K562 (cell line): ENCODE results near the gene CCDC136. TPM values are rescaled to one million over a fixed set of nuclear protein-coding genes. Genes with fewer than 3 reads are reported as not detected.

Source experiments
- BHLHE40 ChIP-seq: IDR thresholded peaks from 2 replicates; pipeline ENCODE4 v1.6.1; 2011; ENCODE audit warnings: low read length, improper control_type of control experiment
- E2F5 ChIP-seq: sonication (generic); formaldehyde crosslinking; IDR thresholded peaks from 2 replicates; pipeline ENCODE4 v1.8.0; 2022; ENCODE audit warnings: mild to moderate bottlenecking, missing genetic modification reagents
- E2F6 ChIP-seq, 2 experiments: IDR thresholded peaks; 2 replicates each; pipeline ENCODE4 v1.6.1; 2011; ENCODE audit warnings: borderline replicate concordance in 1 of 2, control low read depth in 1 of 2, low read depth in 1 of 2, low read length in 1 of 2, mild to moderate bottlenecking in 1 of 2, mixed read lengths in 1 of 2, moderate library complexity in 1 of 2; ENCODE audit not compliant: insufficient read depth in 1 of 2, insufficient read length in 1 of 2, poor library complexity in 1 of 2, severe bottlenecking in 1 of 2; ENCODE audit errors: extremely low read depth in 1 of 2
- FOXA1 ChIP-seq: fragments of 450-650 bp; IDR thresholded peaks from 2 replicates; pipeline ENCODE4 v1.6.1; 2016; ENCODE audit warnings: mild to moderate bottlenecking, borderline replicate concordance
- GABPA ChIP-seq: fragments of 200-800 bp; sonication (Bioruptor generic); conservative IDR thresholded peaks from 2 replicates; pipeline ENCODE4 v1.6.1; 2016; ENCODE audit warnings: low read depth, missing genetic modification characterization, missing compliant biosample characterization
- GATA2 ChIP-seq: sonication (generic); formaldehyde crosslinking; IDR thresholded peaks from 2 replicates; pipeline ENCODE4 v1.4.0; 2020; ENCODE audit warnings: mild to moderate bottlenecking, missing genetic modification reagents
- HCFC1 ChIP-seq: IDR thresholded peaks from 2 replicates; pipeline ENCODE4 v1.6.1; 2012; ENCODE audit warnings: low read depth, low read length, improper control_type of control experiment
- HDAC1 ChIP-seq, 2 experiments: fragments of 450-650 bp; IDR thresholded peaks; 2 replicates each; pipeline ENCODE4 v1.6.1; 2016 to 2017; ENCODE audit warnings: inconsistent platforms in 1 of 2, mild to moderate bottlenecking in 1 of 2, moderate library complexity in 1 of 2
- MIER1 ChIP-seq: fragments of 450-650 bp; IDR thresholded peaks from 2 replicates; pipeline ENCODE4 v1.6.1; 2016; ENCODE audit warnings: antibody characterized with exemption, mild to moderate bottlenecking, low read depth
- MLX ChIP-seq, 2 experiments: fragments of 450-650 bp in 1 of 2; sonication (generic) in 1 of 2; formaldehyde crosslinking; conservative IDR thresholded peaks; 2 replicates each; pipeline versions ENCODE4 v1.4.0 to v1.8.1; 2020 to 2022; ENCODE audit warnings: mild to moderate bottlenecking in 1 of 2, missing genetic modification reagents in 1 of 2
- NCOA6 ChIP-seq: fragments of 450-650 bp; IDR thresholded peaks from 2 replicates; pipeline ENCODE4 v1.6.1; 2017; ENCODE audit warnings: mild to moderate bottlenecking
- NFATC3 ChIP-seq: fragments of 450-650 bp; IDR thresholded peaks from 2 replicates; pipeline ENCODE4 v1.6.1; 2017; ENCODE audit warnings: mild to moderate bottlenecking
- NONO ChIP-seq, 2 experiments: fragments of 200-400 bp in 1 of 2; fragments of 450-650 bp in 1 of 2; formaldehyde crosslinking in 1 of 2; IDR thresholded peaks; 2 replicates each; pipeline ENCODE4 v1.6.1; 2017; ENCODE audit warnings: low read depth in 2 of 2, mild to moderate bottlenecking in 2 of 2, moderate library complexity in 2 of 2, low read length in 1 of 2
- RBBP5 ChIP-seq: fragments of 200-600 bp; sonication (generic); IDR thresholded peaks from 2 replicates; pipeline ENCODE4 v1.6.1; 2012; ENCODE audit warnings: borderline replicate concordance, mild to moderate bottlenecking, low read length, control low read depth, inconsistent platforms; ENCODE audit not compliant: insufficient read depth, poor library complexity, severe bottlenecking
- RBM39 ChIP-seq: fragments of 200-400 bp; formaldehyde crosslinking; optimal IDR thresholded peaks from 2 replicates; pipeline ENCODE3; 2018; ENCODE audit warnings: low read depth, low read length
- SMARCA4 ChIP-seq: fragments of 450-650 bp; IDR thresholded peaks from 2 replicates; pipeline ENCODE4 v1.6.1; 2016
- TCFL5 ChIP-seq: fragments of 250-450 bp; sonication (Bioruptor Pico); conservative IDR thresholded peaks from 2 replicates; pipeline ENCODE4 v1.6.1; 2021; ENCODE audit warnings: mild to moderate bottlenecking, moderate library complexity, matching md5 sums
- THAP12 ChIP-seq: fragments of 250-450 bp; sonication (Bioruptor Pico); IDR thresholded peaks from 2 replicates; pipeline ENCODE4 v1.9.0; 2021; ENCODE audit warnings: mild to moderate bottlenecking, inconsistent platforms
- TRIM28 ChIP-seq: fragments of 450-650 bp; IDR thresholded peaks from 2 replicates; pipeline ENCODE4 v1.6.1; 2017
- ZBTB7A ChIP-seq: IDR thresholded peaks from 2 replicates; pipeline ENCODE4 v1.6.1; 2011; ENCODE audit warnings: low read depth, mild to moderate bottlenecking, low read length, moderate library complexity, borderline replicate concordance; ENCODE audit not compliant: control insufficient read depth
- ZNF124 ChIP-seq: sonication (generic); formaldehyde crosslinking; IDR thresholded peaks from 2 replicates; pipeline ENCODE4 v1.8.1; 2022; ENCODE audit warnings: missing genetic modification reagents
- ZNF316 ChIP-seq: fragments of 450-650 bp; IDR thresholded peaks from 2 replicates; pipeline ENCODE4 v1.6.1; 2016
- ZNF766 ChIP-seq: fragments of 200-800 bp; sonication (Bioruptor generic); conservative IDR thresholded peaks from 2 replicates; pipeline ENCODE4 v1.6.1; 2016; ENCODE audit warnings: missing genetic modification characterization, missing compliant biosample characterization
- polyA plus RNA-seq, 8 experiments: library from polyadenylated mRNA; depleted of rRNA in 4 of 8; stranded (reverse) in 5 of 8; unstranded in 3 of 8; fragments of >200 nt; fragmentation: Nextera tagmentation in 2 of 8; fragmentation: Illumina TruSeq in 1 of 8; extraction: Ambion mirVana in 2 of 8; extraction: Trizol in 1 of 8; gene quantifications; 2 replicates each; pipeline versions ENCODE4 v1.2.1 to v1.2.3, GENCODE V29; 2011 to 2014; ENCODE audit warnings: inconsistent platforms in 1 of 8, missing spikeins in 1 of 8
- total RNA-seq, 7 experiments: library from RNA; depleted of rRNA in 6 of 7; stranded (reverse); fragments of >200 nt in 6 of 7; fragmentation: Illumina TruSeq in 2 of 7; extraction: Trizol in 2 of 7; gene quantifications; 2 replicates each; pipeline versions ENCODE4 v1.2.1 to v1.2.3, GENCODE V29; 2011 to 2021; ENCODE audit warnings: low replicate concordance in 1 of 7

CCDC136 gene
- total and polyA plus RNA-seq, 9 of the 15 experiments (the other 6 are each of a cell fraction or from before 2014, with no cell fraction given), result 2.4 to 40.8 (median 26.5) TPM

GRCh38 chr7:128831994-128832879 lies 40.5 kb downstream of the CCDC136 start (continued):
- TF ChIP-seq E2F6 (IDR thresholded peaks at IDR 0.05; ENCODE audit: borderline replicate concordance in 1 of 2, extremely low read depth in 1 of 2, insufficient read depth in 1 of 2, insufficient read length in 1 of 2, low read depth in 1 of 2, low read length in 1 of 2, poor library complexity in 1 of 2, severe bottlenecking in 1 of 2), result peak; percentile 19 to 27
- TF ChIP-seq THAP12, result peak; percentile 23; the same call in 1 of the 2 replicates
- TF ChIP-seq NCOA6, result no peak
- TF ChIP-seq BHLHE40, result peak; percentile 25
- no peak for TF ChIP-seq E2F5 (CRISPR knock-in tag)
- peak; percentile 77 for TF ChIP-seq SMARCA4
- TF ChIP-seq RBM39, result no peak
- no peak for TF ChIP-seq NFATC3
- TF ChIP-seq TCFL5, result no peak
- no peak for TF ChIP-seq MIER1
- TF ChIP-seq ZNF124 (CRISPR knock-in tag), result no peak
- peak in 1 of 2 experiments; percentile 82; a peak in 2 of 4 replicates for TF ChIP-seq HDAC1 (IDR thresholded peaks at IDR 0.05)
- peak; percentile 79; the same call in 1 of the 2 replicates for TF ChIP-seq GATA2
- peak; percentile 70 for TF ChIP-seq RBBP5
- no peak for TF ChIP-seq FOXA1
- 0 out of 2 replicates have a peak, but pooled peaks have one; percentile 25 for TF ChIP-seq HCFC1
- 0 out of 4 replicates have a peak, but pooled peaks of 1 of the 2 experiments have one; percentile 24 for TF ChIP-seq NONO (IDR thresholded peaks at IDR 0.05; ENCODE audit: low read depth in 2 of 2, low read length in 1 of 2)
- TF ChIP-seq ZNF766 (CRISPR knock-in tag), result no peak
- TF ChIP-seq MLX (CRISPR knock-in tag; conservative IDR thresholded peaks at IDR 0.05), result no peak; a peak in 1 of 4 replicates
- TF ChIP-seq ZNF316, result peak; percentile 70
- no peak for TF ChIP-seq TRIM28
- TF ChIP-seq GABPA, result peak; percentile 34; the same call in 1 of the 2 replicates
- TF ChIP-seq ZBTB7A, result peak; percentile 94
